ENCODE data around the gene SLC35B2.
A peak's percentile ranks its signal among the peaks of the same experiment; 100 is the strongest.

The SLC35B2 gene

DNA sequence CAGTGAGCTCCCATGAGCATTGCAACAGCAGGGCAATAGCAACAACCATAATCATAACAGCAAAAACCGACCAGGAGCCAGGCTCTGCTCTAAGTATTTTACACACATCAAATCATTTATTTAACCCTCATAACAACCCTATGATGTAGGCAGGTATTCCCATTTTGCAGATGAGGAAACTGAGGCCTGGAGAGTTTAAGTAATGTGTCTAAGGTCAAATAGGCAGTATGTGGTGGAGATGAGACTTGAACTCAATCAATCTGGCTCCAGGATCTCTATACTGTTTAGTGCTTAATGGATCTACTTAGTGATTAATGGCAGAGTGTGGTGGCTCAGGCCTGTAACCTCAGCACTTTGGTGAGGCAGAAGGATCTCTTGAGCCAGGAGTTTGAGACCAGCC, 16.3 kb upstream of the SLC35B2 start:
- H3K27ac Mint-ChIP-seq = no peak overlapping the region

DNA sequence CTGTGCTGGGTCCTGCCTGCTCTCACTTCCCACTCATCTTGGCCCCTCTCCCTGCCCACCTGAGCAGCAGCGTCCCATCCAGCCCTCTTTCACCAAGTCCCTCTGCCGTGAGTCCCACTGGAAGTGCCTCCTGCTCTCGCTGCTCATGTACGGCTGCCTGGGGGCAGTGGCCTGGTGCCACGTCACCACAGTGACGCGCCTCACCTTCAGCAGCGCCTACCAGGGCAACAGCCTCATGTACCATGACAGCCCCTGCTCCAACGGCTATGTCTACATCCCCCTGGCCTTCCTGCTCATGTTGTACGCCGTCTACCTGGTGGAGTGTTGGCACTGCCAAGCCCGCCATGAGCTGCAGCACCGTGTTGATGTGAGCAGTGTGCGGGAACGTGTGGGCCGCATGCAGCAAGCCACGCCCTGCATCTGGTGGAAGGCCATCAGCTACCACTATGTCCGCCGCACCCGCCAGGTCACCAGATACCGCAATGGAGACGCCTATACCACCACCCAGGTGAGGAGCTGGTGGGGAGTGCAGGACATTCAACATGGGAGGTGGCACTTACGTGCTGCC, 15.8 kb upstream of the SLC35B2 start:
- H3K4me3 Mint-ChIP-seq = no peak overlapping the region
- H3K9me3 Mint-ChIP-seq = no peaks in the 10 kb centered on the region
- H3K27ac Mint-ChIP-seq = no peak overlapping the region
- DNase-seq (no peak), ATAC-seq (no peak)
- peaks cover 80% of the 10 kb centered on the region for H3K27me3 Mint-ChIP-seq
- H3K4me1 Mint-ChIP-seq = peaks cover 24% of the 10 kb centered on the region

More for the DNA sequence above, 16.3 kb upstream of the SLC35B2 start:
- no peak for ATAC-seq
- no peaks in the 10 kb centered on the region for H3K9me3 Mint-ChIP-seq
- H3K4me3 Mint-ChIP-seq = no peak overlapping the region
- peaks cover 19% of the 10 kb centered on the region for H3K4me1 Mint-ChIP-seq
- DNase-seq = no peak
- H3K27me3 Mint-ChIP-seq = peaks cover 83% of the 10 kb centered on the region

DNA sequence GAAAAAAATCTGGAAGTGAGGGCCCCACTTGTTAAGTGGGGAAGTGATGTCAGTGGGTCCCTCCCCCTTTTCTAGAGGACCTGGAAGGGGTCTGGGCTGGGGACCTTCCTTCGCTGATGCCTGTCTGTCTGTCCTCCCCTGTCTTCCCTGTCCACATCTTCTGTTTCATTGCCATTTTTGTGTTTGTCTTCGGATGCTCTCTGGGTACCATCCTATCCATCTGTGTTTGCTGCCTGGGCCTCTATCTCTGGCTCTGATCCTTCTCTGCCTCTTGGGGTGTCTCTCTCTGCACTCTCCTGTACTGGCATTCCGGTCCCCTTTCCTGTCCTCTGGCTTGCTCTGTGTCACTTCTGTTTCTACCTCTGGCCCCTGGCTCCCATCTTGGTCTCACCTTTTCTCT, 15.2 kb upstream of the SLC35B2 start:
- no peak overlapping the region for H3K27ac Mint-ChIP-seq
- H3K4me1 Mint-ChIP-seq = peaks cover 29% of the 10 kb centered on the region
- no peak for DNase-seq
- peaks cover 75% of the 10 kb centered on the region for H3K27me3 Mint-ChIP-seq
- no peaks in the 10 kb centered on the region for H3K9me3 Mint-ChIP-seq
- no peak overlapping the region for H3K4me3 Mint-ChIP-seq
- ATAC-seq = no peak

DNA sequence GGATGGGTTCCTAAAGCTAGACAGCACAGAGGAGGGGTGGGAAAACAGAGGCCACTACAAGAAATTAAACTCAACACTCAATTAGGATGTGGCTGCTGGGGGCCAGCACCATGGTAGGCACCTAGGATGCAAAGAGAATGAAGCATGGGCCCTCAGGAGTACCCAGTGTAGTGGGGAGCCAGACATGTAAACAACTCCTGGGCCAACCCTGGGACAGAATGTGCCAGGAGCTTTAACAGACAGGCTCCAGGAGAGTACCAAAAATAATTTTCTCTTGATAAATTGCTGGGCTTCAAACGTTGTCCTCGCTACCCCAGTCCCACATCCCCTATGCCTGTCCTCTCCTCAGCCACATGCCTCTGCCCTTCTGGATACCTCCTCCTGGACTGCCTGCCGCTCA, 14.6 kb upstream of the SLC35B2 start:
- peaks cover 73% of the 10 kb centered on the region for H3K27me3 Mint-ChIP-seq
- DNase-seq = no peak
- H3K9me3 Mint-ChIP-seq = no peaks in the 10 kb centered on the region
- no peak overlapping the region for H3K4me3 Mint-ChIP-seq
- peaks cover 32% of the 10 kb centered on the region for H3K4me1 Mint-ChIP-seq
- H3K27ac Mint-ChIP-seq = no peak overlapping the region
- ATAC-seq = no peak

DNA sequence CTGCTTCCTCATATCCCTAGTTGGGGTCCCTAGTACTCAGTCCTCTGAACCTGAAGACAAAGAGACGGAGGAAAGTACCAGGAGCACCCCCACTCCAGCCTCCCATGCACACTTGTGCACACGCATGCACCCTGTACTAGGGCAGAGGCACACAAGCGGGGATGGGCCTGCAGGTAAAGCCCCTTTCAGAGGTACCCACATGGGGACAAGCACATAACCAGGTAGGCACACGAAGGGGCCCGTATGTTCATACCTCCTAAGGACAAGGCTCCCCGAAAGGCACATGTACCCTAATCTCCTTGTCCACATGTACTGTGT, 14.0 kb upstream of the SLC35B2 start:
- H3K27ac Mint-ChIP-seq = no peak overlapping the region
- H3K27me3 Mint-ChIP-seq = peaks cover 71% of the 10 kb centered on the region

DNA sequence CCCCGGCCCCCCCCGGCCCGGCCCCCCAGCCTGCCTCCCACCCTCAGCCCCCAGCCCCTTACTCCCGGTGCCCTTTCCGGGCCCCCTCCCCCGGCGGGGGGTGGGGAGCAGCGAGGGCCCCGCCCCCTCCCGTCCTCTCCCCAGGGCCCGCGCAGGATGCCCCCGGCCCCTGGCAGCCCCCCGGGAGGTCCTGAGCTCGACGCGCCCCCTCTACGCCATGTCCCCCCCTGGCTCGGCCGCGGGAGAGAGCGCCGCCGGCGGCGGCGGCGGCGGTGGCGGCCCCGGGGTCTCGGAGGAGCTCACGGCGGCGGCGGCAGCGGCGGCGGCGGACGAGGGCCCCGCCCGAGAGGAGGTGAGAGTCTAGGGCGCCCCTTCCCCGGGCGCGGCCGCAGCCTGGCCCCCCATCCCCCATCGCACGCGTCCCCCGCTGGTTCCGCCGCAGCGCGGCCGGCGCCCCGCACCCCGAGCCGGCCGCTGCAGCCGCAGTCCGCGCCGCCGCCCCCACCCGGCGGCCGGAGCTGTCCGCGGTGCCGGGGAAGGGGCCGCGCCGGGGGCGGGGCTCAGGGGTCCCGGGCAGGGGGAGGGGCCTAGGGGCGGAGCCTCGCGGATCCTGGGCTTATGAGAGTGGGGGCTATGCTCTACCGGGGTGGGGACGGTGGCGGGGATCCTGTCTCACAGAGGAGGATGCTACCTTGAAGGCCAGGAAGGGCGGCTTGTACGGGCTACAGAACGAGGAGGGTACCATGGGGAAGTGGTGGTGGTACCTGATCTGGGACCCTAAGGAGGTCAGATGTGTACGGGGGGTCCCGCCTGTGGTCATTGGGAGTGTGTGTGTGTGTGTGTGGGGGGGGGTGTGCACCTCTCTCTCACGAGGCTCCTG, 13.4 kb upstream of the SLC35B2 start:
- H3K9me3 Mint-ChIP-seq = no peaks in the 10 kb centered on the region
- DNase-seq = no peak
- peak overlapping the region; percentile 38 to 70 for H3K4me3 Mint-ChIP-seq
- H3K27me3 Mint-ChIP-seq = peaks cover 71% of the 10 kb centered on the region
- H3K4me1 Mint-ChIP-seq = peaks cover 44% of the 10 kb centered on the region
- peak; percentile 24 for ATAC-seq
- no peak overlapping the region for H3K27ac Mint-ChIP-seq

More for the DNA sequence above, 14.0 kb upstream of the SLC35B2 start:
- Mint-ChIP-seq H3K9me3 (no peaks in the 10 kb centered on the region), H3K4me3 (peak overlapping the region; percentile 38 to 70), H3K4me1 (peaks cover 38% of the 10 kb centered on the region)
- no peak for ATAC-seq
- no peak for DNase-seq

DNA sequence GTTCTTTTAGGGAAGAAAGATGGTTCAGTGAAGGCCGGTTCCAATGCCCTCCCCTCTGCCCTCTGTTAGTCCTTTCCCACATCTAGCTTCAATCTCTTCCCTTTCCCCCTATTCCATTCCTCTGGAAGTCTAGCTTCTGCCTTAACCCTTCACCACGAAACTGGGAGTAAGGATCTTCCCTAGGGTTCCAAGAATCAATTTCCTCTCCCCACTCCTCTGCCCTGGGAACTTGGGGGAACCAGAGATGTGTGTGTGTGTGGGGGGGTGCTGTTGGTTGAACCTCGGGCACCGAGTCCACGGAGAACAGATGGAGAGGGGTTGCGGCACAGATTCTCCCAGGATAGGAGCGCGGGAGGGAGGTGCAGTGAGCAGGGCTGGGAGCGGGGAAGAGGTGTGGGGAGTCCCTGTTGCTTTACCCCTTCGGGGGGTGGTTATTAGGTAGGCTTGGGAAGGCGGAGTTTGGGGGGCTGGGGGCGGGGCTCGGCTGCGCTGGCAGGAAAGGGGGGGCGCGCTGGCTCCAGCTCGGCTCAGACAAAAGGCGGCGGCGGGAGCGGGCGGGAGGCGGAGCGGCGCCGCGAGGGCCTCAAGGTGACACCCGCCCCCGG, 12.7 kb upstream of the SLC35B2 start, which contains the start of gene TMEM151B:
Gene TMEM151B (plus strand): TSS at position 530 of the 605 bp plus-strand sequence. CDS start 293 bp downstream, outside the sequence.
- DNase-seq (no peak), ATAC-seq (no peak)
- Mint-ChIP-seq H3K27ac (no peak within 1 kb of the TSS), H3K4me3 (peak within 1 kb of the TSS; percentile 70 to 77), H3K9me3 (no peaks in the 10 kb centered on the region), H3K27me3 (peaks cover 71% of the 10 kb centered on the region), H3K4me1 (peaks cover 44% of the 10 kb centered on the region)

DNA sequence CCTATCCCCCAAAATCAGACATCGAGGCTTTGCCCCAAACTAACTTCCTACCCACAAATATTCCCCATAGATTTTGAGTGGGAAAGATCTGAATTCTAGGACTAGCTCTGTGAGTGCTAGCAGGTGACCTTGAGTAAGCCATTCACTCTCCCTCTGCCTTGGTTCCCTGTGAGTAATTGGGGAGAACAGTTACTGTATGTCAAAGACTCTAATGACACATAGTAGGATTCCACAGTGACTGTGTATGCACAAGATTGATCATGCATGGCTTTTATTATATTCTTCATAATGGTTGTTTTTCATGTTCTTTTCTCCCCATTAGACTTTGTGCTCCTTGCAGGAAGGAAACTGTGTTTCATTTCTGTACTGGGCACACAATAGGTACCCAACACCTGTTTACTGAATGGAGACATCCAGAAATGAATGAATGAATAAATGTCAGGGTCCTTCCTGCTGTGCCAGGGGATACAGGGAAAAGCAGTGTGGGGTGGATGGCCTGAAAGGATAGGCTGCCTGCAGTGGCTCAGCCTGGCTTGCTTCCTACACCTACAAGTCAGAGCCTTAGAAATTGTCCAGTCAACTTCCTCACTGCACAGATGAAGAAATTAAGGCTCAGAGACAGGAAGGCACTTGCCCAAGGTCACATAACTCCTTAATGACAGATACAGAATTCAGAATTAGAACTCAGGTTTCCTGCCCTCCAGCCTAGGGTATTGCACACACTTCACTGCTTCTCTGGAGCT, 12.0 kb upstream of the SLC35B2 start:
- H3K27me3 Mint-ChIP-seq = peaks cover 65% of the 10 kb centered on the region
- peaks cover 44% of the 10 kb centered on the region for H3K4me1 Mint-ChIP-seq
- ATAC-seq (no peak), DNase-seq (no peak)
- no peak overlapping the region for H3K27ac Mint-ChIP-seq
- H3K4me3 Mint-ChIP-seq = peak overlapping the region; percentile 64 to 77
- H3K9me3 Mint-ChIP-seq = no peaks in the 10 kb centered on the region

DNA sequence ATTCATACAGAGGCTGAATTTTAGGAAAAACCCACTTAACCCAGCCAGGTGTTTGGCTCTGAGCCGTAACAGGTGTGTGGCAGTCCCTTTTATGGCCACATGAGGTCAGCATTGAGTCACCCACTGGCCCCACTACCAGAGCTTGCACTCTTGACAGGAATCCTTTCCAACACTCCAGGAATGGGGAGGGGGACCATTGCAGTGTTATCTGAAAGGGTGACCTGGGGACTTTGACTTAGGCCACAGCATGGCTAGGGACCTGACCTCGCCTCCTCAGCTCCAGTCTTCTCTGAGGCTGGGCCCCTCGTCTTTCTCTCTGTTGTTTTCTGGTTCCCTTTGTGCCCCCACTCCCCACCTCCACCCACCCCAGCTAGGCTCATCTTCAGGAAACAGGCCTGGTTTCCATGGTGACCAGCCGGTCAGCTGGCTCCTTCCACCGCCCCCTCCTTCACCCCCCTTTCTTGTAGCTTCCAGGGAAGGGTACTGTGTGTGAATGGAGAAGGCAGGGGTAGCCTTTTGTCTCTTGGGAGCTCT, 10.8 kb upstream of the SLC35B2 start:
- H3K4me1 Mint-ChIP-seq = peaks cover 56% of the 10 kb centered on the region
- ATAC-seq (no peak), DNase-seq (peak; percentile 54 to 56)
- no peaks in the 10 kb centered on the region for H3K9me3 Mint-ChIP-seq
- no peak overlapping the region for H3K27ac Mint-ChIP-seq
- no peak overlapping the region for H3K4me3 Mint-ChIP-seq
- peaks cover 53% of the 10 kb centered on the region for H3K27me3 Mint-ChIP-seq

DNA sequence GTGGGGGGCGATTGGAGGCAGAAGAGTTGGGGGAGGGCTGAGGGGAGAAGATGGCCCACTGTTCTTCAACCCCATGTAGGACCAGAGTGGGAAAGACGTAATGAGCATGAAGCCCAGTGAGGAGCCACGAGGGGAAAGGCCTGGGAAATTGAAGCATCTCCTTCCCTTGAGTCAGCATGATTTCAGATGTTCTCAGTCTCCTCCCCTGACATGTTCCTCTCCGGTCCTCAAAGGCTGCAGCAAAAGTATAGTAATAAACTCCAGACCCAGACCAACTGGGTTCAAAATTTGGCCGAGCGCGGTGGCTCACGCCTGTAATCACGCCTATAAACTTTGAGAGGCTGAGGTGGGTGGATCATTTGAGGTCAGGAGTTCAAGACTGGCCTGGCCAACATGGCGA, 9.9 kb upstream of the SLC35B2 start:
- H3K4me3 Mint-ChIP-seq = no peak overlapping the region
- no peak overlapping the region for H3K27ac Mint-ChIP-seq
- peaks cover 44% of the 10 kb centered on the region for H3K27me3 Mint-ChIP-seq
- DNase-seq = no peak
- no peaks in the 10 kb centered on the region for H3K9me3 Mint-ChIP-seq
- peaks cover 65% of the 10 kb centered on the region for H3K4me1 Mint-ChIP-seq
- ATAC-seq = no peak

DNA sequence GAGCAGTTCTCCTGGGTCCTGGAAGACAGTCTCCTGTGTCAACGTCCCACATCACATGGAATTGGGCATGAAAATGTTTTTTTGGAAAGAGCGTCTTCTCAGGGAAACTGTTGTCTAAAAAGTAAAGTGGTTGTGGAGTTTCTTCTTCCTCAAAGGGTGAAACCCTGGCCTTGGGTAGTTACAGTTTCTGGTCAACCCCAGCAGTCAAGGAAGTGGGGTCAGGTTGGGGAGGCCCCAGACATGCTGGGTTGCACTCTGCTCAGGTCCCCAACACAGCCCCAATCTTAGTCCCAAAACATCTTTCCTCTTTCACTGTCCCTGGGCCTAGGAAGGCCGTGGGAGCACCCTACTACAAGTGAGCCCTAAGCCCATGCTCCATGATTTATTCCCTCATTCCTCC, 9.0 kb upstream of the SLC35B2 start:
- Mint-ChIP-seq H3K9me3 (no peaks in the 10 kb centered on the region), H3K27me3 (peaks cover 35% of the 10 kb centered on the region), H3K4me1 (peaks cover 72% of the 10 kb centered on the region), H3K27ac (peak overlapping the region; percentile 85 to 88), H3K4me3 (peak overlapping the region; percentile 80 to 97)
- ATAC-seq (peak; percentile 54), DNase-seq (peak in 1 of 2 donors; percentile 57)

DNA sequence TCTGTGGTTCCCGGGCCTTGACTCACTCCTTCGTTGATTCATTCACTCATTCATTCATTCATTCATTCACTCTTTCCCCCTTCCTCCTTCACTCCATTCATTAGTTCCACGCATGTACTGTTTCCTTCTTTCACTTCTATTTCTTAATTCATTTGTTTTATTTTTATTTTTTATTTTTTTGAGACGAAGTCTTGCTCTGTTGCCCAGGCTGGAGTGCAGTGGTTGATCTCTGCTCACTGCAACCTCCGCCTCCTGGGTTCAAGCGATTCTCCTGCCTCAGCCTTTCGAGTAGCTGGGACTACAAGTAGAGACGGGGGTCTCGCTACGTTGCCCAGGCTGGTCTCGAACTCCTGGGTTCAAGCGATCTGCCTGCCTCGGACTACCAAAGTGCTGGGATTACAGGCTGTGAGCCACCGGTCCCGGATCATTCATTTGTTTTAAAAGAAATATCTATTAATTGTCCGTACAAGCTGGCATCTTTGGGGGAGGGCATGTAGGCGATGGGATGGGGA, 8.4 kb upstream of the SLC35B2 start:
- ATAC-seq (no peak), DNase-seq (no peak)
- Mint-ChIP-seq H3K9me3 (no peaks in the 10 kb centered on the region), H3K4me1 (peaks cover 72% of the 10 kb centered on the region), H3K27ac (peak overlapping the region; percentile 35 to 88), H3K27me3 (peaks cover 29% of the 10 kb centered on the region), H3K4me3 (peak overlapping the region; percentile 97 to 99)

DNA sequence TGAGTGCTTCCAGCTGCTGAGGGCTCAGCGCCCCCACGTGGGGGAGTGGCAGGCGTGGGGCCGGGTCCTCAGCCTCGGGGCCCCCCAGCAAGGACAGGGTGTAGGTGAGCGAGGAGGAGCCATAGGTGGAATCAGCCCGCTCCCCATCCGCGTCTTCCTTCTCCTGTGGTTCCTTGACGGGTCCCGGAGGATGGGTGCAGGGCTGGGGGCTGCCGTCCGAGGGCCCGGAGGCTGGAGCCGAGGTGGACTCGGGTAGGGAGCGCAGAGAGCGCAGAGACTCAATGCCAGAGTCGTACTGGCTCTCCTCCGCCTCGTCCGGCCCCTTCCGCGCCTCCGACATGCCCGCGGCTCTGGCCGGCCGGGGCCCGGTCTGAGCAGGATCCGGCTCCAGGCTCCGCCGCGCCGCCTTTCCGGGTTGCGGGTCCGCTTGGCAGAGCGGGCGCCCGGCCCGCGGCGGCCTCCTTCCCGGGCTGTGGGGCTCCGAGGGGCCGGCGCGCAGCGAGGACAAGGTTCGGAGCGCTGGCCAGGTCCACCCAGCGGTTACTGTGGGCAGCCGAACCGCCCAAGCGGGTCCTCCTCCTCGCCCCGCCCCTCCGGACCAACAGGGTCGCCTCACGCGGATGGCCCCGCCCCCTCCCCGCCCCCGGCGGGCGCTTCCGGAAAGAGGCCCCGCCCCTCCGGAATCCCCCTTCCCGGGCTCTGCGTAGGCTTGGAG, 7.8 kb upstream of the SLC35B2 start, which contains the start of gene NFKBIE:
Gene NFKBIE (minus strand): TSS at position 545 of the 715 bp plus-strand sequence. CDS start 205 bp downstream, at position 340.
- Mint-ChIP-seq H3K4me1 (peaks cover 78% of the 10 kb centered on the region), H3K9me3 (no peaks in the 10 kb centered on the region), H3K27ac (peak within 1 kb of the TSS; percentile 91 to 97), H3K4me3 (peak within 1 kb of the TSS; percentile 97 to 99), H3K27me3 (peaks cover 26% of the 10 kb centered on the region)
- DNase-seq (peak; percentile 95), ATAC-seq (peak; percentile 68)

DNA sequence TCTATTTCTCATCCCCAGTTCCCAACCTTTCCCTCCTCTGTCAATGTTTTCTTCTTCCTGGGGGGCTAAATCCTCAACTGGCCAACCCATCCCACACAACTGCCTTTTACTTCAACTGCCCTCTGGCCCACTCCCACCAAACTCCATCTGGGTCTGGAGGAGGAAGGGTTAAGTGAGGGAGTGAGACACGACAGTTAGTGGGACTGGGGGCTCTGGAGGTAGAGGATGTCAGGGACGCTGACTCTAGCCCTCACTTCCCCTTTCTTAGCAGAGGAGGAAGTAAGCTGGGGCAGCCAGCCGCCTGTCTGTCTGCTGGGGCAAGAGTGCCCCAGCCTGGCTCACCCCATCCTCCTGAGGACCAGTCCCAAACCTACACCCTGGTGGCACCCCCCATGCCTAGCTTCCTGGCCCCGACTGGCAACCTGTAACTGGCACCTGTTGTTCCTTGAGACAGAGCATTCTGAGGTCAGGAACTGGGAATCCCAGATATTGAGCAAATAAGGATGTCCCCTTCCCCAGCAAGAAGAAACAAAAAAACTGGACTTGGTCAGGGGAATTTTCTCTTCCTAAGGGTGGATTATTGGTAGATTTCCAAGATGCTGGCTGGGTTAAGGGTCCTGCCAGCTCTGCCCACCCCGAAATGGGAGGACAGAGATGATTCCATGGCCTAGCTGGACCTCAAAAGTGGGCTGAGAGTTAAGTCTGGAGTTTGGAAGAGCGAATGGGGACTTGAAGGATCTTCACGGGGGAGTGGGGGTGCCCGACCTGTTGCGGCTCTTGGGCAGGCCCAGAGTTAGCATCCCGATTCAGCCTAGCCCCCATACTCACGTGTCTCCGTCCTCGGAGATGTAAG, 7.1 kb upstream of the SLC35B2 start:
- no peaks in the 10 kb centered on the region for H3K9me3 Mint-ChIP-seq
- peaks cover 18% of the 10 kb centered on the region for H3K27me3 Mint-ChIP-seq
- peak in 1 of 2 donors; percentile 50 for DNase-seq
- peaks cover 73% of the 10 kb centered on the region for H3K4me1 Mint-ChIP-seq
- H3K4me3 Mint-ChIP-seq = peak overlapping the region; percentile 97 to 99
- H3K27ac Mint-ChIP-seq = peak overlapping the region; percentile 91 to 97
- peak; percentile 59 for ATAC-seq

All from stimulated activated naive CD8-positive, alpha-beta T cell treated with anti-CD3 and anti-CD28 coated beads, Interleukin-15, amount 100 ng/mL, for 72 hours (primary cell).